NCI-H82 treated with DMSO at 0.1 percent for 48 hours (cell line): ENCODE results near the gene PRR12.
A peak's percentile ranks its signal among the peaks of the same experiment; 100 is the strongest.

Experiments used
- DNase-seq: peaks from one replicate; lab custom pipeline; 2025; ENCODE audit not compliant: unreplicated experiment; lab: John Stamatoyannopoulos, UW

Gene PRR12, protein sequence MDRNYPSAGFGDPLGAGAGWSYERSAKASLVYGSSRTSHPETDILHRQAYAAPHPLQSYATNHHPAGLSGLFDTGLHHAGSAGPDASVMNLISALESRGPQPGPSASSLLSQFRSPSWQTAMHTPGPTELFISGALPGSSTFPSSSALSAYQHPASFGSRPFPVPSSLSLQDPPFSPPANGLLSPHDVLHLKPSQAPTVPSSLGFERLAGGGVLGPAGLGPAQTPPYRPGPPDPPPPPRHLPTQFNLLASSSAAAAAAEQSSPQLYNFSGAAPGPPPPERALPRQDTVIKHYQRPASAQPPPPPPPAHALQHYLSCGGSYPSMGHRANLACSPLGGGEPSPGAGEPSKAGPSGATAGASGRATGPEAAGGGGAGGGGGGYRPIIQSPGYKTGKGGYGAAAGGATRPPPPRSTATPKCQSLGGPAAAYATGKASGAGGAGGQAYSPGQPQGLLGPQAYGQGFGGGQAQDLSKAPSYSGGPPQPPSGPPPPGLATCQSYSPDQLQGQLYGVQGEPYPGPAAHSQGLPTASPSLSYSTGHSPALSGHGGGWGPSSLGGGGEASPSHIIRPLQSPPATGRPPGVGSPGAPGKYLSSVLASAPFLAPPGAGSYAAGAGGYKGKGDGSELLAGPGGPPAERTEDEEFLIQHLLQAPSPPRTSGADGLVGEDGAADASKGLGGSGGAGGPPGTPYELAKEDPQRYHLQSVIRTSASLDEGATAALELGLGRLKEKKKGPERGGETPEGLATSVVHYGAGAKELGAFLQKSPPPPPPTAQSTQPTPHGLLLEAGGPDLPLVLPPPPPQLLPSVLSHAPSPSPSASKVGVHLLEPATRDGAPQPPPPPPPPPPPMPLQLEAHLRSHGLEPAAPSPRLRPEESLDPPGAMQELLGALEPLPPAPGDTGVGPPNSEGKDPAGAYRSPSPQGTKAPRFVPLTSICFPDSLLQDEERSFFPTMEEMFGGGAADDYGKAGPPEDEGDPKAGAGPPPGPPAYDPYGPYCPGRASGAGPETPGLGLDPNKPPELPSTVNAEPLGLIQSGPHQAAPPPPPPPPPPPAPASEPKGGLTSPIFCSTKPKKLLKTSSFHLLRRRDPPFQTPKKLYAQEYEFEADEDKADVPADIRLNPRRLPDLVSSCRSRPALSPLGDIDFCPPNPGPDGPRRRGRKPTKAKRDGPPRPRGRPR (N-terminal part only)

GRCh38 chr19:49590971-49591730 is at the start of gene PRR12:
Gene PRR12 (plus strand): TSS chr19:49591182. CDS start chr19:49591655, 473 bp downstream.
- peak; percentile 31 for DNase-seq

GRCh38 chr19:49541914-49542313 is 49.1 kb upstream of the PRR12 start:
- DNase-seq: no peak

GRCh38 chr19:49542446-49542845 is 48.5 kb upstream of the PRR12 start:
- DNase-seq: no peak

- no peak for DNase-seq
These were observed 48.0 kb upstream of the PRR12 start for GRCh38 chr19:49543032-49543431.

DNA sequence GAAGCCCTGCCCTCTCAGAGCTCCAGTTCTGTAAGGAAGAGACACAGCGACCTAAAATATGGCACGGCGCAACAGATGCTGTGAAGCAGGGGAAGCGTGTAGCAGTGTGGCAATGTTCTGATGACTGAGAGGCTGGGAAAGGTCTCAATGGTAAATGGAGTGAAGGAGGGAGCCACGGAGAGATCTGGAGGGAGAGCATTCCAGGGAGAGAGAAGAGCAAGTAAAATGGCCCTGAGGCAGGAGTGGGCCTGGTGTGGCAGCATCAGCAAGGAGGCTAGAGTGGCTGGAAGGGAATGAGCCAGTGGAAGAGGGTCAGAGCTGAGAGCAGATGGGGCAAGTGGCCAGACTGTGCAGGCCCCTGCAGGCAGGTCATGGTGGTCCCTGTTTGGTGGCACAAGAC is 46.8 kb upstream of the PRR12 start:
- no peak for DNase-seq

DNA sequence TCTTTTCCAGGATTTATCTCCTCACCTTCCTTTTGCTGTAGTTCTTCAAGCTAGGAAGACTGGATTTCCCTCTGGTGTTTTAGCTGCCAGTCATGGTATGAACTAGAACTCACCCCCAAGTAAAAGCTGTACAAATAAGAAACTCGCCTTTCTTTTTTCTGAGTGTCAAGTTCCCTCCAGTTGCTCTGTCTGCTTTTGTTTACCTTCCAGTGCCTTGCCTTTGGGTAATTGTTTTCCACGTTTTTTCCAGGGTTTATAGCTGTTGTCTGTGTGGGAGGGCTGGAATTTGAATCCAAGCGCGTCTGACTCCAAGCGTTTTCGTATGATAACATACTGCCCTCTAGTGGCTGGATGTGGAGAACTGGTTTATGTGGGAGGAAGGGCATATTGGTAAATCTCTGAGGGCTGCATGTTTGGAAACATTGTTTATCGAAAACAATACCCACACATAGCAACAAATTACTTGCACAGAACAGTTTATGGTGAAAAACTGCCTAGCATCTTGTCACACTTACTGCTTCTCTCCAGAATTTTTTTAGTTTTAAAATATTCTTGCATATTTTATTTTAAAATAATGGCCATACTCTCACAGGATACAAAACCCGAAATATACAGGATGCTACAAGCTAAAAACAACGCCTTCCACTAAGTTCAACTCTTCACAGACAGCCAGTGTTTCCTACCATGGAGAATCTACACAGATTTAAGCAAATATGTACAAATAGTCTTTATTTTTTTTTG is 44.0 kb upstream of the PRR12 start:
- DNase-seq: peak; percentile 88

GRCh38 chr19:49549045-49549444 is 41.9 kb upstream of the PRR12 start:
- no peak for DNase-seq

DNA sequence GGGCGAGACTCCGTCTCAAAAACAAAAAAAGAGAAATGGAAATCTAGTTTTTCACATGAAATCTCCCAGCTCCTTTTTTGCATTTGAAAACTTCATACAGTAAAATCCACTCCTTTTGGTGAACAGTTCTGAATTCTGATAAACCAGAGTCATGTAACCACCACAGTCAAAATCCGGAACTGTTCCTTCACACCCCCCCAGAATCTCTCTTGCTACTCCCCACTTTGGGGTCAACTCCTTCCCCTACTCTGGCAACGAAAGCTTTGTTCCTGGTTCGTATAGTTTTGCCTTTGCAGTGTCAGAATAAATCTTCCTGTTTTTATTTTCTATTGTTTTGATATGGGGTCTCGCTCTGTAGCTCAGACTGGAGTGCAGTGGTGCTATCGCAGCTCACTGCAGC is 39.5 kb upstream of the PRR12 start:
- no peak for DNase-seq

GRCh38 chr19:49552749-49553148 is 38.2 kb upstream of the PRR12 start:
- no peak for DNase-seq

DNA sequence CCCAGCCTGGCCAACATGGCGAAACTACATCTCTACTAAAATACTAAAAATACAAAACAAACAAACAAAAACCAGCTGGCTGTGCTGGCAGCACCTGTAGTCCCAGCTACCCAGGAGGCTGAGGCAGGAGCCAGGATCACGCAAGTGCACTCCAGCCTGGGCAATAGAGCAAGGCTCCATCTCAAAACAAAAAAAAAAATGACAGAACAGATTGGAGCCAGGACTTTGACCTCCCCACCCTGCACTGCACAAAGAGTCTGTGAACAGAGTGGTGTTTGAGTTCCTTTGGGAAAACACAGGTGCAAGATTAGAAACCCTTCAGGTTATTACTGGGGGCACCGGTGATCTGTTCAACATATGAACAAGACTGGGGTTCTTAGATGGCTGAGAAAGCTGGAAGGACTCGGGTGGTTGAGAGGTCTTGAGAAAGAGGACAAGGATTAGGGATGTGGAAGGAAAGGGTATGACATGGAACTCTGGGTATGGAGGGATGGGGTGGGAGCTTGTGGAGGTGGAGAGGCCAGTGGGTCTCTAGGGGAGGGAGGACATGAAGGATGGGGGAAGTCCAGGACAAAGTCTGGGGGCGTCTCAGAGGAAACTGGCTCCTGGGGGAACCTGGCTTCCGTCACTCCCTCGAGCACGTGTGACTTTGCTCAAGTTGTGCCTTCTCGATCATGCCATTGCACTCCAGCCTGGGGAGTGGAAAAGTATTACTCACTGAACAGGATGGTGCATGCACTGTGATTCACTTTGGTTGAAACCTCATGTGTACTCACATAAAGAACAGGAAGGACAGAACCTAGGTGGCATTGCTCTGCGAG is 37.3 kb upstream of the PRR12 start:
- DNase-seq: no peak

DNA sequence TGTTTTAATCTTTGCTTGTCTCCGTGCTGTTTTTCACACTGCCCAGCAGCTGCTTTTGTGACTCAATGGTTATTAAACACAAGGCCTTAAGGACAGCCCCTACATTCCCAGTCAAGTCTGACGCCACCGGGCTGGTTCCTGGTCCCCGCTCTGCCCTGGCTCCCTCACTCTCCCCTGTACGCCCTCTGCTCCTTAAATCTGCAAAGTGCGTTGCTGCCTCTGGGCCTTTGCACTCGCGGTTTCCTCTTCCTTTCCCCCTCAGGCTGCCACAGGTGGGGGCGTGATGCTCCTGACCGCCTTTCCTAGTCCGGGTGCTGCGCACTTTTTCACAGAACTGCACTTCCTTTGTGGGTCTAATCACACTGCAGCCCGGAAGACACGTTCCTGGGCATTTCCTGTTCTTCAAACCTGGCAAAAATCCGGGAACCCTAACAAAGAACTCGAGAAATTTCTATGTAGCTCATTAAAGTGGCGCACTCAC is 36.2 kb upstream of the PRR12 start:
- no peak for DNase-seq

GRCh38 chr19:49555600-49556411 is 35.2 kb upstream of the PRR12 start:
- no peak for DNase-seq

DNA sequence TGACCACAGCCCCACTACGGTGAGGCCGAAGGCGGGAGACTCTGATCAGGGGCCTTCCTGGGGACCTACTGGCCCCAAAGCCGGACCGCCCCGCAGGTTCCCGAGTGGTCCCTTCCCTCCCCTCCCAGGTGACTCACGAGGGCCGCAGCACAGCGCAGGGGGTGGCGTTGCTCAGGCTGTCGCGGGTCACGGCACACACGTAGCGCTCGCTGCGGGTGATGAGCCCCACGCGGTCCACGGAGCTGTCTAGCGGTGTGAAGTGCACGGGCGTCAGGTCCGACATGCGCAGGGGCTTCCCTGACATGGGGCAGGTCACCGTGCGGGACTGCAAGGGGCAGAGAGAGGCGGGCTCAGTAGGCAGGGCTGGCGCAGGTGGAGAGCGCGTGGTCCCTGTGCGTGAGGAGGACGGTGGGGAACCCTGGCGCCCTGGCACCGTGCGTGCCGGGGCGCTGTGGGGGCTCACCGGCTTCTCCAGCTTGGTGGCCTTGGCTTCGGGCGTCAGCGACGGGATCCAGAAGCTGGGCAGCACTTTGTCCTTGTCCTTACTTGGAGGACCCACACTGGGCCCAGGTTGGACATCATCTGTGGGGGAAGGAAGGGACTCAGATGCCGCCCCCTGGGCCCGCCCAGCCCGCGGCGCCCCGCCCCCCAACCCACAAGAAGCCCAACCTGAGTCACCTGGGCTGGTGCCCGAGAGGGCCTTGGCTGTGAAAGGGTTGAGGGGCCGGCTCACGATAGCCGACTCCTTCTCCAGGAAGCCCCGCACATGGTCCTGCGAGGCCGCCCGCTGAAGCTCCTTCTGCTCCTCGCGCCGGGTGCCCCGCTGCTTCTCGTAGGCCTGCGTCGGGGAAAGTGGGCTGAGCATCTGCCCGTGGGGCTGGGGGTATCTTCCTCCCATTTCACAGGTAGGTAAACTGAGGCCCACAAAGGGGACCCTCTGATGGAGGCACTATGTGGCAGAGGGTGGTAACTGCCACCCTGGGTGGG is 34.3 kb upstream of the PRR12 start:
- DNase-seq: no peak

DNA sequence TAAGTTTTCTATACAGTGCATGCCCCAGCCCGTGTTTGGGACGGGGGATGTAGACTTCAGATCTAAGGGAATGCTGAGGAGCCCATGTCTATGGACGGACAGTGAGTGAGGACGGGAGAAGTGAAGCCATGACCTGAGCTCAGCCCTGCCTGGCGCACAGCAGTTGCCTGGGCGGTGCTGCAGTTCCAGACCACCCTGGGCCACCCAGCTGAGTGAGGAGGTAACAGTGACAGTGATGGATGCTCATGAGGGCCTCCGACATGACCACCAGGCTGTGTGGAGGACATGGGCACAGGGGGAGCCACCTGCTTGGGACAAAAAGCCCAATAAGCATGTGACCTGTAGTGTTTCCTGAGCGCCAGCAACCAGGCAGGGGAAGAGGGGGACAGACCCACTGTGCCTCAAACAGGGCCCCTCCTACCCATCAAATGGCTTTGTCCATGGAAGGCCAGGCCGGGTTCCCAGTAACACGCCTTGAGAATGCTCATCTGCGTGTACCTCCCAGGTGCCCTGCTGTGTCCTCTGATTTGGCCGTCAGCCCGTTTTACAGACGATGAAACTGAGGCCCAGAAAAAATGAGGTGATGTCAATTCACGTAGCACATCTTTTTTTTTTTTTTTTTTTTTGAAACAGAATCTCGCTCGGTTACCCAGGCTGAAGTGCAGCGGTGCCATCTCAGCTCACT is 33.2 kb upstream of the PRR12 start:
- no peak for DNase-seq

DNA sequence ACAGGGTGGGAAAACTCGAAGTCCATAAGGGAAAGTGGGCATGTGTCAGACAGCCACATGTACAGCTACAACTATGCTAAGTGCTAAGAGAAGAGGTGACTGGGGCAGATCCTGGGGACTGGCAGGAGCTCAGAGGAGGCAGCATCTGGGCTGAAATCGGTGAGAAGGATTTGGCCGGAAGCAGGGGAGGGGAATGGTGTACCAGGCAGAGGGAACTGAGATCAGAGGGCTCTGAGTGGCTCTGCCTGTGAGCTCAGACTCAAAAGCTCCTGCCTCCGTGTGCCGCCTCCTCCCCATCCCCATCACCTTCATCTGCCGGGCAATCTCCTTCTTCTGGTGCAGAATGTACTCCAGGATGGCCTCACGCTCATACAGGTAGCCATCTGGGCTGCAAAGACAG is 32.4 kb upstream of the PRR12 start:
- DNase-seq: no peak

DNA sequence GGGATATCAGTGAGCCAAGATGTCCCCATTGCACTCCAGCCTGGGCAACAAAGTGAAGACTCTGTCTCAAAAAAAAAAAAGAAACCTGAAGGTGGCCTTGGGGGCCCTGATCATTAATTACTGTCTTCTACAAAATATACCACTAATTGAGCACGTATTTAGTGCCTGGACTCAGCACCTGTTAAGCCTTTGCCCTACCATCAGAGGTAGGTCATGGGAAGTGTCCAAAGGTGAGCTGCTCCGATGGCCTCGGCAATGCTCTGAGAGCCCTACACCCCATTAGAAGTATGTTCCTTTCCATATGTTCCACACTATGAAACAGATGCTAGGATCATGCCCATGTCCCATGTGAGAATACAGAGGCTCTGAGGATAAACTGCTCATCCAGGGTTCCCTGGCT is 31.5 kb upstream of the PRR12 start:
- DNase-seq: no peak
